IMR-90 (cell line): ENCODE results near the gene ITGA4.
A peak's percentile ranks its signal among the peaks of the same experiment; 100 is the strongest.

Experiments
- CEBPB ChIP-seq: IDR thresholded peaks from 2 replicates; pipeline ENCODE4 v1.6.1; 2012; ENCODE audit warnings: low read depth, low read length, improper control_type of control experiment
- MAFK ChIP-seq: IDR thresholded peaks from 2 replicates; pipeline ENCODE4 v1.6.1; 2012; ENCODE audit warnings: low read depth, low read length, improper control_type of control experiment
- MXI1 ChIP-seq: IDR thresholded peaks from 2 replicates; pipeline ENCODE4 v1.6.1; 2012; ENCODE audit warnings: low read depth, mild to moderate bottlenecking, low read length, moderate library complexity, borderline replicate concordance
- RCOR1 ChIP-seq: IDR thresholded peaks from 2 replicates; pipeline ENCODE4 v1.6.1; 2012; ENCODE audit warnings: mild to moderate bottlenecking, low read length, improper control_type of control experiment; ENCODE audit not compliant: insufficient replicate concordance
- RFX5 ChIP-seq: IDR thresholded peaks from 2 replicates; pipeline ENCODE4 v1.8.0; 2012; ENCODE audit warnings: low read depth, mild to moderate bottlenecking, low read length, moderate library complexity
- TF ChIP-seq, protein P1 (sequence below): conservative IDR thresholded peaks from 2 replicates; pipeline ENCODE4 v1.5.1; 2012; ENCODE audit warnings: mild to moderate bottlenecking, low read depth, low read length, improper control_type of control experiment
- TF ChIP-seq, protein P2 (sequence below): fragments of 150-350 bp; IDR thresholded peaks from 2 replicates; pipeline ENCODE4 v1.6.1; 2017; ENCODE audit warnings: mild to moderate bottlenecking, antibody characterized with exemption, low read length, low read depth

DNA sequence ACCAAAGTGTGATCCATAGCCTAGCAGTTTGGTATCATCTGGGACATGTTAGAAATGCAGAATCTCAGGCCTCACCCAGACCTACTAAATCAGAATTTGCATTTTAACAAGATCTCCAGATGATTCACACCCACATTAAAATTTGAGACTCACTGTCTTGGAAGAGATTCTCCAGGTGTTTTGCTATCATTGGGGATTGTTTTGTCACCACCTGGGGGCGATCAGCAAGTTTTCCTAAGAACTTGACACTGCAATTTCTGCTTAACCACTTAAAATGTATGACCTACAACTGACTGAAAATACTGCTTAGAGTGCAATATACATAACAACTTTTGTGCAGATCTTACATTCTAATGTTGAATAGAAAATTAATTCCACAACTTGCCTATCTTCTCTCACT, 18.9 kb upstream of the ITGA4 start:
- TF ChIP-seq MAFK: 0 out of 2 replicates have a peak, but pooled peaks have one; percentile 5
- TF ChIP-seq, protein P1, sequence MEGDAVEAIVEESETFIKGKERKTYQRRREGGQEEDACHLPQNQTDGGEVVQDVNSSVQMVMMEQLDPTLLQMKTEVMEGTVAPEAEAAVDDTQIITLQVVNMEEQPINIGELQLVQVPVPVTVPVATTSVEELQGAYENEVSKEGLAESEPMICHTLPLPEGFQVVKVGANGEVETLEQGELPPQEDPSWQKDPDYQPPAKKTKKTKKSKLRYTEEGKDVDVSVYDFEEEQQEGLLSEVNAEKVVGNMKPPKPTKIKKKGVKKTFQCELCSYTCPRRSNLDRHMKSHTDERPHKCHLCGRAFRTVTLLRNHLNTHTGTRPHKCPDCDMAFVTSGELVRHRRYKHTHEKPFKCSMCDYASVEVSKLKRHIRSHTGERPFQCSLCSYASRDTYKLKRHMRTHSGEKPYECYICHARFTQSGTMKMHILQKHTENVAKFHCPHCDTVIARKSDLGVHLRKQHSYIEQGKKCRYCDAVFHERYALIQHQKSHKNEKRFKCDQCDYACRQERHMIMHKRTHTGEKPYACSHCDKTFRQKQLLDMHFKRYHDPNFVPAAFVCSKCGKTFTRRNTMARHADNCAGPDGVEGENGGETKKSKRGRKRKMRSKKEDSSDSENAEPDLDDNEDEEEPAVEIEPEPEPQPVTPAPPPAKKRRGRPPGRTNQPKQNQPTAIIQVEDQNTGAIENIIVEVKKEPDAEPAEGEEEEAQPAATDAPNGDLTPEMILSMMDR: no peak
- TF ChIP-seq CEBPB: no peak
- TF ChIP-seq RFX5: no peak
- TF ChIP-seq, protein P2, sequence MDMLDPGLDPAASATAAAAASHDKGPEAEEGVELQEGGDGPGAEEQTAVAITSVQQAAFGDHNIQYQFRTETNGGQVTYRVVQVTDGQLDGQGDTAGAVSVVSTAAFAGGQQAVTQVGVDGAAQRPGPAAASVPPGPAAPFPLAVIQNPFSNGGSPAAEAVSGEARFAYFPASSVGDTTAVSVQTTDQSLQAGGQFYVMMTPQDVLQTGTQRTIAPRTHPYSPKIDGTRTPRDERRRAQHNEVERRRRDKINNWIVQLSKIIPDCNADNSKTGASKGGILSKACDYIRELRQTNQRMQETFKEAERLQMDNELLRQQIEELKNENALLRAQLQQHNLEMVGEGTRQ: no peak
- TF ChIP-seq RCOR1: no peak
- TF ChIP-seq MXI1: no peak
